Measurements from ENCODE around the gene MAGI2. TPM values are rescaled to one million over a fixed set of nuclear protein-coding genes. Genes with fewer than 3 reads are reported as not detected.

Gene MAGI2
- total RNA-seq, 1 donor from 2014 or later, result 6.3 TPM

DNA sequence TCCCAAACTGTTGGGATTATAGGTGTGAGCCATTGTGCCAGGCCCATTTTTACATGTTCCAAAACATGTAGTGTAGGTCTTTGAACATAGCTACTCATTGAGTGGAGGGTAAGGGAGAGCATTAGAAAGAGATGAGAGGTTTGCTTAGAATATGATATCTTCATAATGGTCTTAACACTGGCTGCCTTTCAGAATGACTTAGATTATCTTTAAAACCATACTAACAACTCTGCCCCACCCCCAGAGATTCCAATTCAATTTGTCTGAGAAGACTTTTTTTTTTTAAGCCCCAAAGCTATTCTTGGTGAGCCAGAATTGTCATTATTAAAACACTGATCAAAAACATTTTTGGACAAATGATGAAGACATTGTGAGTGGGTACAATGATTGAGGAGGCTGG, 1486.0 kb downstream of the MAGI2 start:
- DNase-seq (ENCODE audit: low spot score), result no peak
- intact Hi-C loops (cut with DNase I), result no loop called here
